ENCODE measurements around the gene BACH1. TPM values are rescaled to one million over a fixed set of nuclear protein-coding genes. Genes with fewer than 3 reads are reported as not detected.

Gene BACH1
- total and polyA plus RNA-seq, 10 of the 15 experiments (the other 5 are each of a cell fraction or from before 2014, with no cell fraction given): 3.2 to 25.7 (median 10.5) TPM

DNA sequence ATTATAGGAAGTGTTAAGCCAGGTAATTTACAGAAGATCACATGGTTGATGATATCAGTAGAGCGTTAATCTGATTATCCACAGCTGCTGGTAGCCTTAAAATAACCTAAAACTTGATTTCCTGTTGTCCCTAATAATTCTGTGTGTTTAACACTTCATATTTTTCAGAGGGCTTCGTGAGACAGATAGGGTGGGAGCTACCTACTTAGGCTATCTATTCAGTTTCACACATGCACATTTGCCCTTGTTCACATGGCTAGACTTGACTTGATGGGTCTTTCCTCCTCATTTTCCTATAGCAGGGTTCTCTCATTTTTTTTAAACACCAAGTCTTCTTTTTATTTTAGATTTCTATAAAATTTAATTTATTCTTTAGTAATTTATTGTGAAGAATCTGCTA, 11.0 kb downstream of the BACH1 start:
- Histone ChIP-seq H3K9me3 (replicated peaks; ENCODE audit: control insufficient read depth, insufficient read depth, low read length) (peaks cover 5% of the 10 kb centered on the region; the same call in 1 of the 3 replicates), H3K79me2 (ENCODE audit: control insufficient read depth, insufficient read depth, low read length) (peaks cover 97% of the 10 kb centered on the region), H3K36me3 (ENCODE audit: control insufficient read depth in 2 of 2, insufficient read depth in 2 of 2, low read length in 1 of 2) (0 out of 4 replicates have a peak, but pooled peaks cover 0 to 9% of the 10 kb centered on the region in 2 experiments), H2AFZ (ENCODE audit: control insufficient read depth, low read depth, low read length) (no peak overlapping the region), H3K4me2 (ENCODE audit: control insufficient read depth, insufficient read depth) (no peak overlapping the region), H3K27ac (ENCODE audit: control insufficient read depth, insufficient read depth) (no peak overlapping the region), H3K27me3 (replicated peaks in 1 of 2; ENCODE audit: control insufficient read depth in 2 of 2, insufficient read depth in 2 of 2, low read length in 1 of 2) (no peaks in the 10 kb centered on the region), H4K20me1 (ENCODE audit: control insufficient read depth, insufficient read depth) (no peaks in the 10 kb centered on the region), H3K4me1 (ENCODE audit: control insufficient read depth, insufficient read depth, low read length) (peaks cover 20% of the 10 kb centered on the region), H3K4me3 (no peak overlapping the region), H3K9ac (ENCODE audit: control insufficient read depth, insufficient read depth, low read length) (no peak overlapping the region)
- ATAC-seq (no peak), DNase-seq (ENCODE audit: low read depth, low spot score) (no peak), FAIRE-seq (no peak)
- CTCF ChIA-PET: interaction anchor here (0.8 kb wide), 1 partner anchor 9 kb away, joined by 4 read pairs; no protein-coding TSS in a partner anchor
- intact Hi-C loops (cut with micrococcal nuclease; ENCODE audit: unreplicated experiment): loop anchor here (10.0 kb wide), 1 partner anchor 315 kb away; the partner anchor contains the start of gene LTN1
- RAD21 ChIA-PET (ENCODE audit: unreplicated experiment): interaction anchor here (1.0 kb wide), 1 partner anchor 9 kb away, joined by 4 read pairs; no protein-coding TSS in a partner anchor
- in situ Hi-C loops (cut with MboI): loop anchor here (5.0 kb wide), 1 partner anchor 232 kb away; no protein-coding TSS in a partner anchor
- BruUV-seq (replicated peaks): no TSS peak
- SMC1A ChIA-PET (ENCODE audit: uncharacterized antibody, unreplicated experiment): interaction anchor here (1.0 to 1.6 kb wide), 4 partner anchors 8 to 73 kb away, joined by 3 to 6 read pairs (median 4); no protein-coding TSS in a partner anchor
- no peak for TF ChIP-seq EGR1 (IDR thresholded peaks at IDR 0.05; ENCODE audit: borderline replicate concordance in 1 of 2, low read depth in 2 of 2, low read length in 2 of 2)
- TF ChIP-seq NFYA (IDR thresholded peaks at IDR 0.05; ENCODE audit: borderline replicate concordance, low read depth, low read length): no peak
- TF ChIP-seq ZNF217 (IDR thresholded peaks at IDR 0.05): no peak
- POLR2A ChIA-PET: no interaction called here
- WGBS (ENCODE audit: insufficient coverage, insufficient replicate concordance, low lambda C conversion rate, missing lambda C conversion rate): 73% methylated on average over 2 of the region's 2 CpGs

DNA sequence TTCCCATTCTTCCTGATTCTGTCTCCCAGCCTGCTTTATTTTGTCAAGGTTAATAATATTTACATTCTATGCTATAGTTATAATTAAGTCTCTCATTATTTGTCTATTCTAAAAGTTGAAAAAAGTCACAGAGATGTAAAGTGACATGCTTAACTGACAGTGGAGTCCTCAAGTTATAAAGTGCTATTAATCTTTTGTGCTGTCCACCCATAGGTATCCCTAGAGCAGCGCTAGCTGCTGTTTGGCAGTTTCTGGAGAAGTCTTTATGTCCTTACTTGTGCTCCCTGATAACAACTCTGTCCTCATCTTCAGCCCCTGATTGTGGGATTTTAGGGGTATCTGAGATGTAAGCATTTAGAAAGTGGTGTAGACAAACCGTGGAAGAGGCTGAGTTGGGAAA, 13.1 kb downstream of the BACH1 start:
- no peak for ATAC-seq
- CTCF ChIA-PET: interaction anchor here (1.2 to 2.3 kb wide), 2 partner anchors 28 to 48 kb away, joined by 3 to 8 read pairs; no protein-coding TSS in a partner anchor

More for the DNA sequence above, 13.1 kb downstream of the BACH1 start:
- Histone ChIP-seq H3K4me1 (ENCODE audit: control insufficient read depth, insufficient read depth, low read length) (peaks cover 5% of the 10 kb centered on the region; the same call in 1 of the 2 replicates), H3K27ac (ENCODE audit: control insufficient read depth, insufficient read depth) (no peak overlapping the region), H3K4me2 (ENCODE audit: control insufficient read depth, insufficient read depth) (no peak overlapping the region), H2AFZ (ENCODE audit: control insufficient read depth, low read depth, low read length) (no peak overlapping the region), H3K9ac (ENCODE audit: control insufficient read depth, insufficient read depth, low read length) (no peak overlapping the region), H3K9me3 (replicated peaks; ENCODE audit: control insufficient read depth, insufficient read depth, low read length) (peaks cover 5% of the 10 kb centered on the region; the same call in 1 of the 3 replicates), H4K20me1 (ENCODE audit: control insufficient read depth, insufficient read depth) (no peaks in the 10 kb centered on the region), H3K79me2 (ENCODE audit: control insufficient read depth, insufficient read depth, low read length) (peaks cover 97% of the 10 kb centered on the region), H3K27me3 (replicated peaks in 1 of 2; ENCODE audit: control insufficient read depth in 2 of 2, insufficient read depth in 2 of 2, low read length in 1 of 2) (no peaks in the 10 kb centered on the region), H3K4me3 (no peak overlapping the region), H3K36me3 (ENCODE audit: control insufficient read depth in 2 of 2, insufficient read depth in 2 of 2, low read length in 1 of 2) (0 out of 4 replicates have a peak, but pooled peaks cover 0 to 3% of the 10 kb centered on the region in 2 experiments)
- DNase-seq (ENCODE audit: low read depth, low spot score) (no peak), FAIRE-seq (peak; percentile 70)
- 73% methylated on average over 2 of the region's 2 CpGs for WGBS (ENCODE audit: insufficient coverage, insufficient replicate concordance, low lambda C conversion rate, missing lambda C conversion rate)
- ChIA-PET POLR2A (interaction anchor here (6.8 kb wide), 1 partner anchor 10 kb away, joined by 41 read pairs; no protein-coding TSS in a partner anchor), SMC1A (ENCODE audit: uncharacterized antibody, unreplicated experiment) (interaction anchor here (7.0 kb wide), 1 partner anchor 9 kb away, joined by 85 read pairs; no protein-coding TSS in a partner anchor), RAD21 (ENCODE audit: unreplicated experiment) (no interaction called here)
- TF ChIP-seq NBN (IDR thresholded peaks at IDR 0.05): no peak
- TF ChIP-seq MYB (IDR thresholded peaks at IDR 0.05; ENCODE audit: borderline replicate concordance, low read depth, low read length): no peak
- TF ChIP-seq, protein P1, sequence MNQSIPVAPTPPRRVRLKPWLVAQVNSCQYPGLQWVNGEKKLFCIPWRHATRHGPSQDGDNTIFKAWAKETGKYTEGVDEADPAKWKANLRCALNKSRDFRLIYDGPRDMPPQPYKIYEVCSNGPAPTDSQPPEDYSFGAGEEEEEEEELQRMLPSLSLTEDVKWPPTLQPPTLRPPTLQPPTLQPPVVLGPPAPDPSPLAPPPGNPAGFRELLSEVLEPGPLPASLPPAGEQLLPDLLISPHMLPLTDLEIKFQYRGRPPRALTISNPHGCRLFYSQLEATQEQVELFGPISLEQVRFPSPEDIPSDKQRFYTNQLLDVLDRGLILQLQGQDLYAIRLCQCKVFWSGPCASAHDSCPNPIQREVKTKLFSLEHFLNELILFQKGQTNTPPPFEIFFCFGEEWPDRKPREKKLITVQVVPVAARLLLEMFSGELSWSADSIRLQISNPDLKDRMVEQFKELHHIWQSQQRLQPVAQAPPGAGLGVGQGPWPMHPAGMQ (IDR thresholded peaks at IDR 0.05; ENCODE audit: borderline replicate concordance): no peak
- peak; percentile 35; the same call in 1 of the 2 replicates for TF ChIP-seq POLR2AphosphoS5 (IDR thresholded peaks at IDR 0.05; ENCODE audit: low read length)
- TF ChIP-seq RCOR1 (conservative IDR thresholded peaks at IDR 0.05; ENCODE audit: low read depth, low read length): no peak
- TF ChIP-seq, protein P2, sequence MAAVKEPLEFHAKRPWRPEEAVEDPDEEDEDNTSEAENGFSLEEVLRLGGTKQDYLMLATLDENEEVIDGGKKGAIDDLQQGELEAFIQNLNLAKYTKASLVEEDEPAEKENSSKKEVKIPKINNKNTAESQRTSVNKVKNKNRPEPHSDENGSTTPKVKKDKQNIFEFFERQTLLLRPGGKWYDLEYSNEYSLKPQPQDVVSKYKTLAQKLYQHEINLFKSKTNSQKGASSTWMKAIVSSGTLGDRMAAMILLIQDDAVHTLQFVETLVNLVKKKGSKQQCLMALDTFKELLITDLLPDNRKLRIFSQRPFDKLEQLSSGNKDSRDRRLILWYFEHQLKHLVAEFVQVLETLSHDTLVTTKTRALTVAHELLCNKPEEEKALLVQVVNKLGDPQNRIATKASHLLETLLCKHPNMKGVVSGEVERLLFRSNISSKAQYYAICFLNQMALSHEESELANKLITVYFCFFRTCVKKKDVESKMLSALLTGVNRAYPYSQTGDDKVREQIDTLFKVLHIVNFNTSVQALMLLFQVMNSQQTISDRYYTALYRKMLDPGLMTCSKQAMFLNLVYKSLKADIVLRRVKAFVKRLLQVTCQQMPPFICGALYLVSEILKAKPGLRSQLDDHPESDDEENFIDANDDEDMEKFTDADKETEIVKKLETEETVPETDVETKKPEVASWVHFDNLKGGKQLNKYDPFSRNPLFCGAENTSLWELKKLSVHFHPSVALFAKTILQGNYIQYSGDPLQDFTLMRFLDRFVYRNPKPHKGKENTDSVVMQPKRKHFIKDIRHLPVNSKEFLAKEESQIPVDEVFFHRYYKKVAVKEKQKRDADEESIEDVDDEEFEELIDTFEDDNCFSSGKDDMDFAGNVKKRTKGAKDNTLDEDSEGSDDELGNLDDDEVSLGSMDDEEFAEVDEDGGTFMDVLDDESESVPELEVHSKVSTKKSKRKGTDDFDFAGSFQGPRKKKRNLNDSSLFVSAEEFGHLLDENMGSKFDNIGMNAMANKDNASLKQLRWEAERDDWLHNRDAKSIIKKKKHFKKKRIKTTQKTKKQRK (IDR thresholded peaks at IDR 0.05; ENCODE audit: low read depth, low read length): no peak
- no peak for TF ChIP-seq SMAD5 (IDR thresholded peaks at IDR 0.05; ENCODE audit: low read depth)
- no TSS peak for BruUV-seq (replicated peaks)
- intact Hi-C loops (cut with micrococcal nuclease; ENCODE audit: unreplicated experiment): no loop called here
- in situ Hi-C loops (cut with MboI): no loop called here

Measured in GM12878 (cell line).